PFSK-1 (cell line): ENCODE results near the gene IL37.

ENCODE experiments used
- FOXP2 ChIP-seq: optimal IDR thresholded peaks from 2 replicates; pipeline ENCODE3; 2011; ENCODE audit warnings: borderline replicate concordance, control low read depth, inconsistent platforms; ENCODE audit not compliant: insufficient read depth; ENCODE audit errors: extremely low read length, extremely low read depth
- POLR2AphosphoS5 ChIP-seq: IDR thresholded peaks from 2 replicates; pipeline ENCODE4 v1.6.1; 2012; ENCODE audit warnings: low read depth, mild to moderate bottlenecking, control low read depth, low read length, moderate library complexity
- SIN3A ChIP-seq: IDR thresholded peaks from 2 replicates; pipeline ENCODE4 v1.6.1; 2012; ENCODE audit warnings: mild to moderate bottlenecking, low read length, moderate library complexity, borderline replicate concordance; ENCODE audit not compliant: insufficient read depth
- TAF1 ChIP-seq: IDR thresholded peaks from 2 replicates; pipeline ENCODE4 v1.6.1; 2012; ENCODE audit warnings: low read length, control low read depth, borderline replicate concordance; ENCODE audit not compliant: insufficient read depth
- TF ChIP-seq, protein P1 (sequence below), 2 experiments: IDR thresholded peaks; 2 replicates each; pipeline versions ENCODE4 v1.6.1 to v1.8.0; 2011 to 2012; ENCODE audit warnings: low read depth in 2 of 2, low read length in 2 of 2, control low read depth in 1 of 2, inconsistent platforms in 1 of 2, mild to moderate bottlenecking in 1 of 2, moderate library complexity in 1 of 2; ENCODE audit not compliant: insufficient read depth in 1 of 2

IL37 gene

GRCh38 chr2:112949456-112949855, 38.5 kb downstream of the IL37 start:
- TF ChIP-seq POLR2AphosphoS5 = no peak

GRCh38 chr2:112954364-112954763, 43.4 kb downstream of the IL37 start:
- TF ChIP-seq FOXP2 (no peak), POLR2AphosphoS5 (no peak), TAF1 (no peak), SIN3A (no peak)
- TF ChIP-seq, protein P1, sequence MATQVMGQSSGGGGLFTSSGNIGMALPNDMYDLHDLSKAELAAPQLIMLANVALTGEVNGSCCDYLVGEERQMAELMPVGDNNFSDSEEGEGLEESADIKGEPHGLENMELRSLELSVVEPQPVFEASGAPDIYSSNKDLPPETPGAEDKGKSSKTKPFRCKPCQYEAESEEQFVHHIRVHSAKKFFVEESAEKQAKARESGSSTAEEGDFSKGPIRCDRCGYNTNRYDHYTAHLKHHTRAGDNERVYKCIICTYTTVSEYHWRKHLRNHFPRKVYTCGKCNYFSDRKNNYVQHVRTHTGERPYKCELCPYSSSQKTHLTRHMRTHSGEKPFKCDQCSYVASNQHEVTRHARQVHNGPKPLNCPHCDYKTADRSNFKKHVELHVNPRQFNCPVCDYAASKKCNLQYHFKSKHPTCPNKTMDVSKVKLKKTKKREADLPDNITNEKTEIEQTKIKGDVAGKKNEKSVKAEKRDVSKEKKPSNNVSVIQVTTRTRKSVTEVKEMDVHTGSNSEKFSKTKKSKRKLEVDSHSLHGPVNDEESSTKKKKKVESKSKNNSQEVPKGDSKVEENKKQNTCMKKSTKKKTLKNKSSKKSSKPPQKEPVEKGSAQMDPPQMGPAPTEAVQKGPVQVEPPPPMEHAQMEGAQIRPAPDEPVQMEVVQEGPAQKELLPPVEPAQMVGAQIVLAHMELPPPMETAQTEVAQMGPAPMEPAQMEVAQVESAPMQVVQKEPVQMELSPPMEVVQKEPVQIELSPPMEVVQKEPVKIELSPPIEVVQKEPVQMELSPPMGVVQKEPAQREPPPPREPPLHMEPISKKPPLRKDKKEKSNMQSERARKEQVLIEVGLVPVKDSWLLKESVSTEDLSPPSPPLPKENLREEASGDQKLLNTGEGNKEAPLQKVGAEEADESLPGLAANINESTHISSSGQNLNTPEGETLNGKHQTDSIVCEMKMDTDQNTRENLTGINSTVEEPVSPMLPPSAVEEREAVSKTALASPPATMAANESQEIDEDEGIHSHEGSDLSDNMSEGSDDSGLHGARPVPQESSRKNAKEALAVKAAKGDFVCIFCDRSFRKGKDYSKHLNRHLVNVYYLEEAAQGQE (IDR thresholded peaks at IDR 0.05; ENCODE audit: insufficient read depth in 1 of 2, low read depth in 2 of 2, low read length in 2 of 2) = no peak

DNA sequence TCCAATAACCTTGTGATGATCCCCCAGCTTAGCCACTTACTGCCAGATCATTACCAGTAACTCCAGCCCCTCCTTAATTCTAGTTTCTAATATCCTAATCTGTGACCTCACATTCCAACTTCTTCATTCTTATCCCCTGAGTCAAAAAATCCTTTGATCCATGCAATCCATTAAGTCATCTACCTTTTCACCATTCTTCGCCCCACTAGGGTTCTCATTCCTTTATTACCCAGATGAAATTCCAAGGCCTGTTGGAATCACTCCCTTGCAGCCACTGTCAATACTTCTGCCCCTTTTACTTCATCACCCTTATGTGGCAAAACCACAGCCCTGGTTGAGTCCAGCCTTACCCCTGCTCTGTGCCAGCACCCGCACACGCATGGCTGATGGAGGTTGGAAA, 46.5 kb downstream of the IL37 start:
- TF ChIP-seq SIN3A (no peak), TAF1 (no peak), FOXP2 (no peak), POLR2AphosphoS5 (no peak)
- TF ChIP-seq, protein P1 (IDR thresholded peaks at IDR 0.05; ENCODE audit: insufficient read depth in 1 of 2, low read depth in 2 of 2, low read length in 2 of 2) = no peak

DNA sequence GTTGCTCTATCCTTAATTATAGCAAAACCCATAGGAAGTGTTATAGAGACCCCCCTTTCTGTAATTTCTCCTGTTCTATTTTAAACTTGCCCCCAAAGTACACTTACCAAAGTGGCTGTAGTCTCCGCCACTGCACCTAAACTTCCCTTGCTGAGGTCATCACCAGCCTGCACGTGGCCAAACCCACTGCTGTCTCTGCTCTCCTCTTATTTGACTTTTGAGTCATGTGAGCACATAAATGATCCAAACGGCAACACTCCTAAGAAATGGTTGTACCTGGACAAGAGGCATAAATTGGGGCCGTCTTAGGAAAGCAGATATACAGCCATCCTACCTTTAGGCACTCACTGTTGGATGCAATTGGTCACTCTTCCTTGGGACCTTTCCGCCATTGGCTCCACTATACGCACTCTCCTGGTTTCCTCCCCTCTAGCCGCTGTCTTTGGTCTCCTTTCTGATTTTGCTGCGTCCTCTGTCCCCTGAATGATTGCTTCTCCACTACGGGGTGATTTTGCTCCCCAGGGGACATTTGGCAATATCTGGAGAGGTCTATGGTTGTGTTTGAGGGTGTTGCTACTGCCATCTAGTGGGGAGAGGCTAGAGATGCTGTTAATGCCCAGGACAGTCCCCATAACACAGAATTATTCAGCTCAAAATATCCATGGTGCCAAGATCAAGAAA, 47.6 kb downstream of the IL37 start:
- no peak for TF ChIP-seq FOXP2
- no peak for TF ChIP-seq TAF1
- no peak for TF ChIP-seq POLR2AphosphoS5
- no peak for TF ChIP-seq SIN3A
- TF ChIP-seq, protein P1 (IDR thresholded peaks at IDR 0.05; ENCODE audit: insufficient read depth in 1 of 2, low read depth in 2 of 2, low read length in 2 of 2) = no peak

DNA sequence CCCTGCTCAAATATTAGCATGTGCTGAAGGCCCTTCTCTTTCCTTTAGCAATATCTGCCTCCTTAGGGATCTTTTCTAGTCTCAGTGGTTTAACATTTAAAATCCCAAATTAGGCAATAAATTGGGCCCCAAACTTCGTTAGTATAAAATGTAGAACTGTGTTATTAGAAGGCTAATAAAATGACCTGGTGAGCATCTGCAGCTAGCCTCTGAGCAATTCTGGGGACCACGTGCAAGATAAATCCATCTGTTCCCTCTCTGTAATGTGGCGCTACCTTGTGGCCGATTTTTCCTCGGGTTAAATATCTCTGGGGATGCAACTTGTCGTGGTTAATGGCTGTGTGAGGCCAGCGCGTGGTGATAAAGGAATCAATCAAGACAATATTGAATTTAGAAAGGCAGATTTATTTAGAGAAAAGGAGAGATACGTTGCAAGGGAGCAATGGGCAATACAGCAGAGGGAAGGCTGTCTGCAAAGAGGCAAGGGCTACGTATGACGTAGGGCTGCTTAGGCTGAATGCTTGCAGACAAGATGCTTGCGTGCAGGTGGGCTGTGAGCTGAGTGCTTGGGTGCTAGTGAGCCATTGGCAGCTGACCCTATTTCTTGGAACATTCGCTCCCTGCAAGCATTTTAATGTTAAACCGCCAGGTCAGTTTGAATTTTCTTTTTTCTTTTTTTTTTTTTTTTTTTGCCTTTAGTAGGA, 48.3 kb downstream of the IL37 start:
- TF ChIP-seq, protein P1 (IDR thresholded peaks at IDR 0.05; ENCODE audit: insufficient read depth in 1 of 2, low read depth in 2 of 2, low read length in 2 of 2) = no peak
- TF ChIP-seq SIN3A = no peak
- TF ChIP-seq POLR2AphosphoS5 = no peak
